Urinary bladder (tissue), 4 donors: ENCODE results near the gene SLC7A10. TPM values are rescaled to one million over a fixed set of nuclear protein-coding genes. Genes with fewer than 3 reads are reported as not detected.
"Not testable (repeated sequence)": the region's sequence is repeated elsewhere in the genome, so short reads cannot be mapped to it uniquely, and the experiment has no call there.

Experiments
- DNase-seq: peaks from one replicate; pipeline ENCODE4 v3.0.0-alpha.2; 2015; ENCODE audit errors: extremely low spot score
- H3K27ac ChIP-seq: one replicate; pipeline ENCODE4 v1.5.1; 2013; ENCODE audit warnings: low read depth, mild to moderate bottlenecking, moderate library complexity
- H3K36me3 ChIP-seq: one replicate; pipeline ENCODE4 v1.6.1; 2013; ENCODE audit warnings: mild to moderate bottlenecking, moderate library complexity; ENCODE audit not compliant: insufficient read depth
- H3K4me1 ChIP-seq: one replicate; pipeline ENCODE4 v1.6.1; 2013; ENCODE audit warnings: mild to moderate bottlenecking, moderate library complexity; ENCODE audit not compliant: insufficient read depth
- H3K4me3 ChIP-seq: one replicate; pipeline ENCODE4 v1.5.1; 2013; ENCODE audit warnings: low read depth, low read length
- WGBS: extraction: QIAGEN DNeasy Blood & Tissue Kit; methylation state at CpG from one replicate; pipeline ENCODE4 v1.1.7; 2013; 5-methylcytosine and 5-hydroxymethylcytosine counted together
- polyA plus RNA-seq: library from polyadenylated mRNA; stranded (reverse); fragments of 200-250 nt; gene quantifications from one replicate; pipeline ENCODE4 v1.2.3, GENCODE V29; 2013
- total RNA-seq: library from RNA; depleted of rRNA; stranded (reverse); fragments of >200 nt; gene quantifications from one replicate; pipeline ENCODE4 v1.2.3, GENCODE V29; 2014
- donor health status: healthy with polysubstance abuse.
- donor health status: healthy.

Gene SLC7A10
- total and polyA plus RNA-seq, 2 donors = 1.1 to 2.2 TPM

DNA sequence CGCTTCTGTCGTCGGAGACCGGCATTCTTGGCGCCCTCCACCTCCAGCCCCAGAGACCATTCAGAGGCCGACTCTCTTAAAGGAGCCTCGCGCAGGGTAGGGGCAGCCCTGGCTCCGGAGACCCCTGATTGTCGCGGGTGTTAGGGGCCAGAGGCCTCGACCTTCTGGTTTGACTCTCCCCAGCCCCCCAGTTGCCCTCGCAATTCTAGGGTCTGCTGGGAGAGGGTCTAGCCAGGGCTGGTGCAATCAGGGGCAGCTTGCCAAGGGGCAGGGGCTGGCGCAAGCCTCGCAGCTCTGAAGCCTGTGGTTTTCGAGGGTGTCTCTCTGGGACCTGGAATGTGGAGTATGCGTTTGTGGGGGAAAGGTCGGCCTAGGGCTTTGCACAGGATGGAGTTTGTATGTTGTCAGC lies 1.6 kb upstream of the SLC7A10 start:
- no peak overlapping the region for H3K27ac ChIP-seq
- DNase-seq = no peak
- no peak overlapping the region for H3K4me3 ChIP-seq
- WGBS = 27% methylated on average over 18 of the region's 18 CpGs
- no peaks in the 10 kb centered on the region for H3K4me1 ChIP-seq
- no peaks in the 10 kb centered on the region for H3K36me3 ChIP-seq

DNA sequence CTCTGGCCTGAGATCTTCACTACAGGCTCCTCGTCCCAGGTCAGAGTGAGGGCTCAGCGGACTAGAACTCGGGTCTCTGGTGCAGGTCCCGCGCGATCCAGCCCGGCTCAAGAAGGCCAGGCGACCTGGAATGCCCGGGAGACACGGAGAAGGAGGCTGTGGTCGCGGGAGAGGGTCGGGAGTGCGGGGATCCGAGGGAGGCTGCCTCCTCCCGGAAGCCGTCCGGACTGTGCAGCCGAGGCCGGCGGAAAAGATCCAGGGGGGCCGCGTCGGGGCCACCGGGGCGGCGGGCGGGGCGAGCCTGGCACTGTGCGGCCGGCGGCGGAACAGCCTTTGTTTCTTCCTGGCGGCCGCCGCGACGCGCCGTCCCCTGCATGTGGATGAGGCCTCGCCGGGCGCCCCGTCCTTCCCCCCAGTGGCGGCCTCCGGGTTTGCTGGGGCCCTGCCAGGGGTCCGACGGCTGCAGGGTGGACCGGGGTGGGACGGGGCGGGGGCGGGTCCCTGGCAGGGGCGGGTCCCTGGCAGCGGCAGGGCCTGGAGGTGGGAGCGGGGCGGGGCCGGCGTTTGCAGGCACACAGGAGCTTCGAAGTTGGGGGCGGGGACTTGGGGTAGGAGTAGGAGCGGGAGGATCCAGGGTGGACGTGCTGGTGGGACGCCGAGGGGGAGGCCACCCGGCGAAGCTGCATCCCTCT lies 1.0 kb upstream of the SLC7A10 start:
- Histone ChIP-seq H3K4me1 (no peaks in the 10 kb centered on the region), H3K4me3 (peak overlapping the region; percentile 19), H3K27ac (no peak overlapping the region), H3K36me3 (no peaks in the 10 kb centered on the region)
- DNase-seq = no peak
- 3% methylated on average over 66 of the region's 66 CpGs for WGBS

DNA sequence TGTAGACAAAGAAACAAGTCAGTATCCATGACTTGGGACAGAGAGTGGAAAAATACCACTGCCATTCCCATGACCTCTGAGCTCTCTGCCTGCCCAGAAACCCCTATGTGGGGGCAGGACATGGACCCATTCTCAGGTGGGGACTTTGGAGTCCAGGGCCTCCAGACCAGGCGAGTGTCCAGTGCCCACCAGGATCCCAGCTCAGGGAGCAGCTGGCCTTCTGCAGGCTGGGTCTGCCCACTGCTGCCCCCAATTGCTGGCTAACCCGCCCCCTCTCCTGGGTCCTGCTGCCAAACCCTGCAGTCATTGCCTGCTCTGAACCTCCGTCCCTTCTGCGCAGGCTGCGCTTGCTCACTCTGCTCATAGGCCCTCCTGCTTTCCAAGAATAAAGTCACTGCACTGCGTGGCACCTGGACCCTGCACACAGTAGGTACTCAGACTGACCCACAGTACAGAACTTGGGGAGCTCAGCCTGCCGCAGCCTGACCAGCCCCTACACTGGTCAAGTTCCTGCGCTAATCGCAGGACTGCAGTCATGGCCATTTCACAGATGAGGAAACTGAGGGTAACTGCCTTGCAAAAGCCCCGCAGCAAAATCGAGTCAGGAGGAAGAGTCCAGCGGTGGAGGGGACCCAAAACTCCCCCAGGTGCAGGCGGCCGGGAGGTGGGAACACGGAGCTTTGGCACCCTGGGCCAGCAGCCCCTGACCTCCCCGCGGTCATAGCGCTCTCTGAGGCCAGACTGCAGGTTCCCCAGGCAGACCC lies 774 bp downstream of the SLC7A10 start:
- Histone ChIP-seq H3K4me1 (no peaks in the 10 kb centered on the region), H3K4me3 (peak overlapping the region; percentile 20), H3K36me3 (no peaks in the 10 kb centered on the region), H3K27ac (no peak overlapping the region)
- 59% methylated on average over 18 of the region's 18 CpGs for WGBS
- DNase-seq = no peak

DNA sequence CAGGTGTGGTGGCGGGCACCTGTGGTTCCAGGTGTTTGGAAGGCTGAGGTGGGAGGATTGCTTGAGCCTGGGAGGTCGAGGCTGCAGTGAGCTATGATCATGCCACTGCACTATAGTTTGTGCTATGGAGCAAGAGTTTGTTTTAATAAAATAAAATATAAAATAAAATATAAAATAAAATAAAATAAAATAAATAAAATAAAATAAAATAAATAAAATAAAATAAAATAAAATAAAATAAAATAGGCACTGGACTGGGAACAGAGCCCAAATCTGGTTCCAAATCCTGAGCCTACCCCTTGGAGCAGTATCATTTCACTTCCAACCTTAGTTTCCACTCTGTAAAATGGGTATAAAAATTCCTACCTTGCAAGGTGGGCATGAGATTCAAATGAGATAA lies 3.4 kb downstream of the SLC7A10 start:
- H3K36me3 ChIP-seq, H3K4me1 ChIP-seq, DNase-seq, H3K4me3 ChIP-seq, H3K27ac ChIP-seq: not testable (repeated sequence)
- 96% methylated on average over 2 of the region's 2 CpGs for WGBS

DNA sequence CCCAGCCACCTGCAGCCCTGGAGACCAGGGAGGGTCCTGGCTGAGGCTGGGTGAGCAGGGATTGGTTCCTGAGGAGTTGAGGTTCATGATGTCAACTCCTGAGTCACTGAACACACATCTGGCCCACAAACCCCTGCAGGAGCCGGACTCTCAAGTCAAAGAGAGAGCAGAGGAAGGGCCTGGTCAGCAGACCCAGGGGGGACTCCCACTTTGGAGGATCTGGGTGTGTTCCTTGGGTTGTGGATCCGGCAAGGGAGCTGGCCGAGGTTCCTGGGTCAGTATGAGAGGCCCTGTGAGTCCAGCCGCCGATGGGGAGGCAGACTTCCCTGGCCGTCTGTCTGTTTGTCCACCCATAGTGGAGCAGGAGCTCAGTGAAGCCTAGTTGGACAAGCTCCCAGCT lies 4.0 kb downstream of the SLC7A10 start:
- Histone ChIP-seq H3K36me3 (no peaks in the 10 kb centered on the region), H3K4me3 (no peak overlapping the region), H3K4me1 (no peaks in the 10 kb centered on the region), H3K27ac (no peak overlapping the region)
- DNase-seq = no peak
- 69% methylated on average over 6 of the region's 6 CpGs for WGBS

DNA sequence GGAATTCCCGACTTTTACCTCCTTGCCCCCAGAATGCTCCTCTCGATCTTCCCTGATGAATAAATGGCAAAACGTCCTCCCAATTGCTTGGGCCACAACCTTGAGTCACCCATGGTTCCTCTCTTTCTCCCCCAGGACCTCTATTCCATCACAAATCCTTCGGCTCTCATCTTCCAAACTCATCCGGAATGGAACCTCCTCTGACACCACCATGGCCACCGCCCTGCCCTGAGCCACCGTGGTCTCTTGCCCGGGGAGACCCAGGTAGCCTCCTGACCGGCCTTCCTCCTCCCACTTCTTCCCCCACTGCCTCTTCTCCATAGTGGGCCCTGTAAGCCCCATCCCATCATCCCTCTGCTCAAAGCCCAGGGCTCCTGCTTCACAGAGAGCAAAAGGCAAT lies 4.9 kb downstream of the SLC7A10 start:
- Histone ChIP-seq H3K4me3 (no peak overlapping the region), H3K27ac (no peak overlapping the region), H3K36me3 (no peaks in the 10 kb centered on the region), H3K4me1 (no peaks in the 10 kb centered on the region)
- 85% methylated on average over 9 of the region's 9 CpGs for WGBS
- no peak for DNase-seq

DNA sequence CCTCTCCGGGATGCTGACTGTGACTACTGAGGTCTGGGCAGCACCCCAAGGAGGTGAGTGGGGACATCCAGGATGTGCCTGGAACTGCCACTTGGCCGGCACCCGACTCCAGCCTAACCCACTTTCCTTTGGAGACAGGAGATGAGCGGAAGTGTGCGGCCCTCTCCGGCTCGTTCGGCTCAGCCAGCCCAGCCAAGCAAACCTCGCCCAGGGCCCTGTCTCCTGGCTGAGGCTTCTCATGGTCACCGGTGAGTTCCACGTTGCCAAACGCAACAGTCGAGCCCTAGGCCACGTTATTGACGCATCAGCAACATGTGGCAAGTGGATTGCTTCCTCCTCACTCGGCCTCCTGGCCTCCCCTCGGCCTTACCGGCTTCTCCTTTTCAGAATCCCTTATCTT lies 5.5 kb downstream of the SLC7A10 start:
- Histone ChIP-seq H3K4me3 (no peak overlapping the region), H3K4me1 (no peaks in the 10 kb centered on the region), H3K27ac (no peak overlapping the region), H3K36me3 (no peaks in the 10 kb centered on the region)
- DNase-seq = no peak
- 95% methylated on average over 18 of the region's 18 CpGs for WGBS

DNA sequence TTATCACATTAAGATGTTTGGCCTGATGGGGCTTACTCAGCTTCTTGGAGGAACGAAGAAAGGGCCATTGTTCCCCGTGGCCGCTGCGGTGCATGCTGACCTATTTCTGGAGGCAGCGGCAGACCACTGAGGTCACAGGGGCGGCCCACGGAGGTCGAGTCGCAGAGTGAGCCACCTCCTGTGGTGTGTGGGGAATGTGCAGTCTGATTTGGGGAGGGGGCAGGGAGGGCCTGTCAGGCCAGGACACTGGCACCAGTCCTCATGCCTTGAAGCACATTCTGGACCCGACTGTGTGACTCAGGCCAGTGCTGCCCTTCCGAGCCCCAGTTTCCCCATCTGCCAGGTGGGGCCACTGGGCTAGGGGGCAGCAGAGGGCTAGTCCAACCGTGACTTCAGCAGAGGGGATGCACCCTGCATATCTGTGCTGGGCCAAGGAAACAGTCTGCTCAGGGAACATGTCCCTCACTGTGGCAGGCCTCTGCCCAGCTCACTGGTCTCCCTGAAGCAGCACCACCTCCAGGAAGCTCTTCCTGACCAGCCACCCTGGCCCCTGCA lies 6.3 kb downstream of the SLC7A10 start:
- Histone ChIP-seq H3K4me1 (no peaks in the 10 kb centered on the region), H3K27ac (no peak overlapping the region), H3K4me3 (no peak overlapping the region), H3K36me3 (no peaks in the 10 kb centered on the region)
- DNase-seq = no peak
- WGBS = 68% methylated on average over 12 of the region's 12 CpGs

DNA sequence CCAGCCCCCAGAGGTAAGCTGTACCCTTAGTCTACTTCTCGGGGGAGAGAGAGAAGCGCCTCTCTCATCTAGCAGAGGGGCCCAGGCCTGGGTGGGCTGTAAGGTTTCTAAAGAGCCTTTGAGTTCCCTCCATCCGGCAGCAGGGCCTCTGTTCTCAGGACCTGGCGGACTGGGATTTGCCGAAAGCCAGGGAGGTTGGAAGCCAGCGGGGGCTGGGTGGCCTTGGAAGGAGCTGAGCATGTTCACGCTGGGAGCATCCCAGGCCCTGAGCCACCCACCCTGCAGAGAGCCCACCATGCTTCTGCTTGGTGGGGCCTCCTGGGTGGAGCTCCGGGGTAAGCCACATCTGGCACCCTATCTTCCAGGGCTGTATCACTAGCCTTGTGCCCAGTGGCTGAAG lies 7.8 kb downstream of the SLC7A10 start:
- Histone ChIP-seq H3K4me1 (no peaks in the 10 kb centered on the region), H3K4me3 (no peak overlapping the region), H3K27ac (no peak overlapping the region), H3K36me3 (no peaks in the 10 kb centered on the region)
- DNase-seq = no peak
- 74% methylated on average over 8 of the region's 8 CpGs for WGBS

DNA sequence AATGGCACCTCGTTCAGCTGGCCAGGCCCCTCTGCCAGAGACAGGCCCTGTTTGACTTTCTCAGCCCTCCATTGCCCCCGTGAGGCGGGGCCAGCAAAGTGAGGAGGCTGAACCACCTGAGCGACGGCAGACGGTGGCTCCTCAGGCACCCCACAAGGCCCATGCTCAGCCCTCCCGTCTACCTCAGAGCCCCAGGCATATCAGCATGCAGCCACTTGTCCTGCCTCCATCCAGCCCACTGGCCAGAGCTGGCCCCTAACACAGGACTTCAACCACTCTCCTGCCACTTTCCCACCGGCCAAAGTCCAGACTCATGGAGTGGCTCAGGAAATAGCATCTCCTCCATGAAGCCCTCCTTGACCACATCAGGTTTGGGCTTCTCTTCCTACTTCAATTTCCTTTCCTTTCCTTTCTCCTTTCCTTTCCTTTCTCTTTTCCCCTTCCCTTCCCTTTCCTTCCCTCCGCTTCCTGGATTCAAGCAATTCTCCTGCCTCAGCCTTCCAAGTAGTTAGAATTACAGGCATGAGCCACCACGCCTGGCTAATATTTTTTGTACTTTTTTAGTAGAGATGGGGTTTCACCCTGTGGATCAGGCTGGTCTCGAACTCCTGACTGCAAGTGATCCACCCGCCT lies 9.3 kb downstream of the SLC7A10 start:
- Histone ChIP-seq H3K4me1 (no peaks in the 10 kb centered on the region), H3K4me3 (no peak overlapping the region), H3K36me3 (no peaks in the 10 kb centered on the region), H3K27ac (no peak overlapping the region)
- 72% methylated on average over 12 of the region's 12 CpGs for WGBS
- DNase-seq = no peak

DNA sequence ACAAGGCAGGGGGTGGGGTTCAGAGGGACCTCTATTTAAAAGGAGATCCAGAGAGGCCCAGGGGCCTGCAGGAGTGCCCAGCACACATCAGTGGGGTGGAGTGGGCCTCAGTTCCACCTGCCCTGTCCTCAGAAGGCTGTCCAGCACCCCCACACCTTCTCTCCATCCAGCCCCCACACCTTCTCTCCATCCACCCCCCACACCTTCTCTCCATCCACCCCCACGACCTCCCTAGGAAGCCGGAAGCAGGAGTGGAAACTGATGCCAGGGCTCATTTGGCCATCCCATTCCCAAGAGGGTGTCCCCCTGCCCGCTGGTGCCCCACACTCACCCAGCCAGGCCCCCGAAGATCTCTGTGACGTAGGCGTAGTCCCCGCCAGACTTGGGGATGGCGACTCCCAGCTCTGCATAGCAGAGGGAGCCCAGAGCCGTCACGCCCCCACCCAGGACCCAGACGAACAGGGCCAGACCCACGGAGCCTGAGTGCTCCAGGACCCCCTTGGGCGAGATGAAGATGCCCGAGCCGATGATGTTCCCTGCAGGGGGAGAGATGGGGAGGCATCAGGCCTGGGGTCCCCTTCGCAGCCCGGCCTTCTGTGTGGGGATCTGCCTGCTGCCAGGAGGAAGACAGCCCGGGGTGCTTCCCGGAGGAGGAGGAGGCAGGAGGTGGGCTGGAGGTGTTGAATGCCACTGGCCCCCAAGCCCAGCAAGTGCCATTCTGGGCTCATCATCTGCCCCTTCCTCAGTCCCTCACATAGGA lies 10.0 kb downstream of the SLC7A10 start:
- Histone ChIP-seq H3K27ac (no peak overlapping the region), H3K36me3 (no peaks in the 10 kb centered on the region), H3K4me3 (no peak overlapping the region), H3K4me1 (no peaks in the 10 kb centered on the region)
- no peak for DNase-seq
- WGBS = 91% methylated on average over 19 of the region's 19 CpGs

DNA sequence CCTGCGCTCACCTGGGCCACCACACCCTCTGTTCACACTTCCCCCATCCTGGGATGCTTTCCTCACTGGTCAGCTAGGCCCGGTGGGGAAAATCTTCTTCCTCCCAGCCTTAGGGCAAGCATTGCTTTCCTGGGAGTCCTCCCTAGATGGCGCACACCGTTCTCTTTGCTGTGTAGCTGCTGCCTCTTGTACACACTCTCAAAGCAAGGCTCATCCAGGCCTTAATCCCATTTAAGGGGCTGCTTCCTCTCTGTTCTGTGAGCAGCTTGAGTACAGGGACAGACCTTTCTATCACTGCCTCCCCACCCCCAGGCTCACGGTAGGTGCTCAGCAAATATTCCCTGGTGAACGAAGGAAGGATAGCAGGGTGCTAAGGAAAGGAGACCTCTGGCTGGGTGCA lies 11.1 kb downstream of the SLC7A10 start:
- 55% methylated on average over 6 of the region's 6 CpGs for WGBS
- no peaks in the 10 kb centered on the region for H3K4me1 ChIP-seq
- no peaks in the 10 kb centered on the region for H3K36me3 ChIP-seq
- no peak overlapping the region for H3K4me3 ChIP-seq
- H3K27ac ChIP-seq = no peak overlapping the region
- no peak for DNase-seq

DNA sequence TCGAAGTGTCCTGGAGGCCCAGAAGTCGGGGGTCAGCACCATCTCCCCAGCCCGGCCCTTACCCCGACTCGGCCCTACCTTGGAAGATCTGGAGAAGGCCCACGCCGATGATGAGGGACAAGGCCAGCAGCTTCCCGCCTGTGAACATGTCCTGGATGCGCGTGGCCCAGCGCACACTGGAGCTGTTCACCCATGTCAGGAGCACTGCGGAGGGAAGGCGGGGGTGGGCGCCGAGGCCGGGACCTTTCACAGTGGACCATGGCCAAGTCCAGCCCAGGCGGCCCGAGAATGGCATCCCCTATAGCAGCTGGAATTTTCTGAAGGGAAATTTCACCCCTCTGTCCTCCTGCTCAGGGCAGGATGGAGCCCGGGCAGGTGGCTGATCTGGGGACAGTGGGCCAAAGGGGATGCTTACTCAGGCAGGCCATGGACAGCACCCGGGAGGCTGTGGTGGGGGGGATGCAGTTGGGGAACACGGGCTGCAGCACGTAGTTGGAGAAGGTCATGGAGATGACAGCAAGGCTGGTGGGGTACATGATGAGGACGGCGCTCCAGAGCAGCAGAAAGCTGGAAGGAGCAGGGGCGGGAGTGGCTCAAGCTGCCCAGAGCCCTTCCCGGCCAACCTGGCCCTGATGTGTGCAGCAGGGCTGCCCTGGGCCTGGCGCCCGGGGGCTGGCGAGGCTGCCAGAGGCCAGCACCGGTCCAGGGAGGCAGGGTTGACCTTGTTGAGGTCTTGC lies 13.0 kb downstream of the SLC7A10 start:
- DNase-seq = no peak
- no peak overlapping the region for H3K4me3 ChIP-seq
- no peaks in the 10 kb centered on the region for H3K4me1 ChIP-seq
- WGBS = 83% methylated on average over 30 of the region's 30 CpGs
- H3K36me3 ChIP-seq = no peaks in the 10 kb centered on the region
- no peak overlapping the region for H3K27ac ChIP-seq
